Neuron (in vitro differentiated cells): Measurements from ENCODE around the gene ARHGEF7.

Experiments
- H2AFZ ChIP-seq: one replicate; pipeline ENCODE4 v1.6.1; 2013; ENCODE audit warnings: low read depth, mild to moderate bottlenecking, inconsistent platforms, low read length, moderate library complexity
- H3K27me3 ChIP-seq: one replicate; pipeline ENCODE4 v1.6.1; 2013; ENCODE audit warnings: low read length; ENCODE audit not compliant: insufficient read depth
- H3K36me3 ChIP-seq: one replicate; pipeline ENCODE4 v1.6.1; 2013; ENCODE audit warnings: low read length; ENCODE audit not compliant: insufficient read depth
- H3K4me1 ChIP-seq: one replicate; pipeline ENCODE4 v1.6.1; 2013; ENCODE audit warnings: low read length; ENCODE audit not compliant: insufficient read depth
- H3K4me3 ChIP-seq: 2 replicates; pipeline ENCODE4 v1.5.1; 2013; ENCODE audit warnings: mild to moderate bottlenecking, low read length, moderate library complexity
- H3K9me3 ChIP-seq: one replicate; pipeline ENCODE4 v1.6.1; 2013; ENCODE audit warnings: low read length

ARHGEF7 gene

DNA sequence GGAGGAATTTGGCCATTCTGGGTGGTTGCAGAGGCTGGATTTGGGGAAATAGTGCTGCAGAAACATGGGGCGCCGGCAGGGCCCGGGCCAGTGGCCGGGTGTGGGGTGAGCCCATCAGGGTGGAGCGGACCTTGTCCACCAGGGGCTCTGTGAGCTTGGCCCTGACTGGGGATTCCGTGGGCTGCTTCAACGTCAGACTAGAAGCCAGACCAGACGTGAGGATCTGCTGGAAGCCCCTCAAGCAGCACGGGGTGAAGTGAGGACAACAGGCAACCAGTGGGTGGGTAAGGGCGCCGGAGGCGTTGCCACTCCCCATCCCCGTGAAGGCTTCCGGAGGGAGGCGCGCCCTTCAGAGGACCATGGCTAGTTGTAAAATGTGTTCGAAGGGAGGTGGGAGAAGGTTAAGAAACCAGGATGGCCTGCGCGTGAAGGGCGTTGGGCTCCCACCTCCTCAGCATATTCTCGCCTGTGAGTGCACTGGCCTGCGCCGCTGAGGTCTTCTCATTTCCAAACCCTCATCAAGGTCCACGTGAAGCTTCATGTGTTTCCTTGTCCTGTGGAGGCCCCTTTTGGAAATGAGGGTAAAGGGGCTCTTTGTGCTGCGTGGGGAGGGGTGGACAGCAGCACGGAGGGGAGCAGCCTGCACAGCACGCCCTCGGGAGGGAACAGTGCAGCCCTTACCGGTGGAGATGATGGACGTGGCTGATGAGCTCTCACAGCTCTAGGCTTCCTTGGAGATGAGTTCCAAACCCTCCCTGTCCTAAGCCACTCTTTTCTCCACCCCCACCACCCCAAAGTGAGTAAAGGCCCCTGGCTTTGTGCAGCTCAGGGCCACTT, 213.7 kb downstream of the ARHGEF7 start:
- H3K4me1 ChIP-seq = no peaks in the 10 kb centered on the region
- H3K4me3 ChIP-seq = no peak overlapping the region
- H3K27me3 ChIP-seq = no peaks in the 10 kb centered on the region
- peaks cover 2% of the 10 kb centered on the region for H3K9me3 ChIP-seq
- H3K36me3 ChIP-seq = no peaks in the 10 kb centered on the region
- H2AFZ ChIP-seq = no peak overlapping the region

DNA sequence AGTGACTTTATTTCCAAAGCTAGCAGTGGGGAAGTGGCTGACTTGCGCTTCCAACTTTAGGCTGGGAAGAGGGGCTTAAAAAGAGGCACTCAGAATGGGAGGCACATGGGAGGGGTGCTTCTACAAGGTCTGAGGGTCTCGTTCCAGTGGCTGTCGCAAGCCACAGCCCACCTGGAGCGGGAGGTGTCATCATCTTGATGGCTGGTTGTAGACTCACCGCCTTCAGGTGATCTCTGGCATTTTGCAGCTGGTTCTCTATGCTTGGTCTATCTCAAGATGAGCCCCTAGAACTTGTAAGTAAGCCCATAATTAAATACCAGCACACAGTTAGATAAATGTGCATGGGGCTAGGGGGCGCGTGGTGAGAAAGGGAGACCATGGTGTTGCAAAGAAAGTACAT, 214.5 kb downstream of the ARHGEF7 start:
- Histone ChIP-seq H3K4me3 (no peak overlapping the region), H3K9me3 (peaks cover 2% of the 10 kb centered on the region), H3K27me3 (no peaks in the 10 kb centered on the region), H3K36me3 (no peaks in the 10 kb centered on the region), H3K4me1 (no peaks in the 10 kb centered on the region), H2AFZ (no peak overlapping the region)

DNA sequence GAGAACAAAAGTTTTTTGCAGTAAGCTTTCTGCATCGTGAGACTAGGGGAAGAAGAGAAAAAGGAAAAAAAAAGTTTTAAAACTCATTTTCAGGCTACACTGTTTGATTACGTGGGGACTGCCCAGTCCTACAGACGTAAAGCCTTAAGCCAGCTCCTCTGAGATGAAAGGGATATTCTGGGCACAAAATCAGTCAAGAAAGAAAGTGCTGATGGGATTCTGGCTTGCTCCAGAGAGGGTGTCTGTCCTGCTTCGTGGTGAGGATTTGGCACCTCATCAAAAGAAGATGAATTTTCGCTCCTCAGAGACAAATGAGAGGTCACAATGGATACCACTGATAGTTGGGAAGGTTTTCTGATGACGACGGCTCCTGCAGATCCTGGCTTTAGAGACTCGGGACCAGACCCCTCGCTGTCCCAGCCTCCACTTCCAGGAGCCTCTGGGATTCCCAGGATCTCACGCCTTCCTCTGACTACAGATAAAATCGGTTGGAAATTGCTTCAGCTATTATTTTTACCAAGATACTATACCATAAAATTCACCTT, 215.0 kb downstream of the ARHGEF7 start:
- no peak overlapping the region for H2AFZ ChIP-seq
- H3K9me3 ChIP-seq = peaks cover 2% of the 10 kb centered on the region
- no peaks in the 10 kb centered on the region for H3K4me1 ChIP-seq
- H3K36me3 ChIP-seq = no peaks in the 10 kb centered on the region
- no peaks in the 10 kb centered on the region for H3K27me3 ChIP-seq
- H3K4me3 ChIP-seq = no peak overlapping the region

DNA sequence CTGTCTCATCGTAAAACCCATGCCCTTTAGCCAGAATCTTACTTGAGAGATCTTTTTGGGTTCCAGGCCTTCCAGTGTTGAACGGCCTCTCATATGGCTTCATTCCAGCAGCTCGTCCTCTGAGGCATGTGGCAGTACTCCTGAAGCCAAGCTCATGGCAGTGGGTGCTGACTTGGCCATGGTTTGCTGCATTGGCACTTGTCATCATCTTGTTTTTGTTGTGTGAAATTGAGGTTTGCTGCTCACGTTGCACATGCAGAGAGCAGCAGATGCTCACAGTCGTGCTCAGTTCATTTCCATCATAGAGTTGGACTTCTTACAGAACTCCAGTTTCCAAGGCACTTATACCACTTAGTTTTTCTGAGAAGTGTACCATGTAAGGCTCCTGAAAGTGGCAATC, 220.2 kb downstream of the ARHGEF7 start:
- Histone ChIP-seq H3K27me3 (no peaks in the 10 kb centered on the region), H3K36me3 (no peaks in the 10 kb centered on the region), H2AFZ (no peak overlapping the region), H3K9me3 (peaks cover 2% of the 10 kb centered on the region), H3K4me3 (no peak overlapping the region), H3K4me1 (no peaks in the 10 kb centered on the region)

DNA sequence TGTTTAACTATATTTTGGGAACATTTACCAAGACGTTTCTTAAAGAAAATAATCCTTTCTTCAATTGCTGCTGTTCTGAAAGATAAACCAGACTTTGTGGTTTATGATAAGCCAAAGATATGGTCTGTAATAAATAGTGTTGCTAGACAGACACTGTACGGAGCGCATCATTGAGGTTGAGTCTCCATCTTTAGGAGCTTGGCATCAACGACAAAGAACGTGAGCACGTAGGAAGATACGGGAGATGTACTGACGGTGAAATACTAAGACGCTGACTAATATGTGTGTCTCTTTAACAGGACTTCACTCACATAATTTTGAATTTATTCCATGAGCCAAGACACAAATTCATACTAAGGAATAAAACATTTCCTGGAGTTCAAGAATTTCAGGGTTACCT, 221.6 kb downstream of the ARHGEF7 start:
- Histone ChIP-seq H3K9me3 (no peaks in the 10 kb centered on the region), H3K36me3 (no peaks in the 10 kb centered on the region), H3K4me3 (no peak overlapping the region), H3K4me1 (no peaks in the 10 kb centered on the region), H2AFZ (no peak overlapping the region), H3K27me3 (no peaks in the 10 kb centered on the region)

DNA sequence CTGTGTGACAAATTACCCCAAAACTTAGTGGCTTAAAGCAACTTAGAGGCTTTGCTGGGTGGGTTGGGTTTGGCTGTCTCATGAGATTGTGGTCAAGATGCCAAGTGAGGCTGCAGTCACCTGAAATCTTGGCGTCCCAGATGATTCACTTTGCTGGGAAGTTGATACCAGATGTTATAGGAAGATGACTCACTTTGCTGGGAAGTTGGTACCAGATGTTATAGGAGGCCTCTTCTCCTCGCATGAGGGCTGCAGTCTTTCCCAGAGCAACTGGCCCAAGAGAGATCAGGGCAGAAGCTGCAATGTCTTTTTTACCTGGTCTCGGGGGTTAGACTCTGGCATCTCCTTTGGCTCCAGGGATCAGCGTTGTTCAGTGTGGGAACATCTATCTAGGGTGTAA, 222.1 kb downstream of the ARHGEF7 start:
- H3K27me3 ChIP-seq = no peaks in the 10 kb centered on the region

GRCh38 chr13:111337741-111338140, 222.6 kb downstream of the ARHGEF7 start:
- Histone ChIP-seq H3K27me3 (no peaks in the 10 kb centered on the region), H2AFZ (no peak overlapping the region), H3K9me3 (no peaks in the 10 kb centered on the region), H3K4me1 (no peaks in the 10 kb centered on the region), H3K4me3 (no peak overlapping the region), H3K36me3 (no peaks in the 10 kb centered on the region)

More for the DNA sequence above, 222.1 kb downstream of the ARHGEF7 start:
- Histone ChIP-seq H3K4me1 (no peaks in the 10 kb centered on the region), H2AFZ (no peak overlapping the region), H3K9me3 (no peaks in the 10 kb centered on the region), H3K36me3 (no peaks in the 10 kb centered on the region), H3K4me3 (no peak overlapping the region)

- H3K4me1 ChIP-seq = no peaks in the 10 kb centered on the region
These were observed 223.7 kb downstream of the ARHGEF7 start for GRCh38 chr13:111338841-111339240.

GRCh38 chr13:111339366-111340143, 224.4 kb downstream of the ARHGEF7 start:
- H3K4me3 ChIP-seq = no peak overlapping the region
- H3K4me1 ChIP-seq = no peaks in the 10 kb centered on the region

More at GRCh38 chr13:111338841-111339240, 223.7 kb downstream of the ARHGEF7 start:
- Histone ChIP-seq H3K4me3 (no peak overlapping the region), H3K36me3 (no peaks in the 10 kb centered on the region), H3K27me3 (no peaks in the 10 kb centered on the region), H2AFZ (no peak overlapping the region), H3K9me3 (no peaks in the 10 kb centered on the region)

GRCh38 chr13:111341886-111342285, 226.8 kb downstream of the ARHGEF7 start:
- no peaks in the 10 kb centered on the region for H3K4me1 ChIP-seq
- H3K36me3 ChIP-seq = no peaks in the 10 kb centered on the region
- no peak overlapping the region for H2AFZ ChIP-seq
- H3K27me3 ChIP-seq = no peaks in the 10 kb centered on the region
- no peaks in the 10 kb centered on the region for H3K9me3 ChIP-seq
- H3K4me3 ChIP-seq = no peak overlapping the region

More at GRCh38 chr13:111339366-111340143, 224.4 kb downstream of the ARHGEF7 start:
- no peaks in the 10 kb centered on the region for H3K27me3 ChIP-seq
- H3K9me3 ChIP-seq = no peaks in the 10 kb centered on the region
- no peaks in the 10 kb centered on the region for H3K36me3 ChIP-seq
- no peak overlapping the region for H2AFZ ChIP-seq

DNA sequence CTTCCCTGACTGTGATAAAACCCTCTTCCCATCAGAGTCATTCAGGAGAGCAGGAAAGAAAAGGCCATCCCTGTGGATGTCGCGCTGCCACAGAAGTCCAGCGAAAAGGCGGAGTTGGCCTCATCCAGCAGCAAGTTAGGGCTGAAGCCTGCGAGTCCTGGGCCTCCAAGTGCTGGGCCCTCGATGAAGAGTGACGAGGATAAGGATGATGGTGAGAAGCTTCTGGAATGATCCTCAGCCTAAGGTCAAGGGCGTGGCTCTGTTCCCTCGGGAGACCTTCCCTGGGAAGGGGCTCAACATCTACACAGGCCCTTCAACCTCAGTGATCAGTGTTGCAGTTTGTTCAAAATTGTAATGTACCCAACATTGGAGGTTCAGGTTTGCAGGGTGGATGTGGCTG, 227.6 kb downstream of the ARHGEF7 start:
- Histone ChIP-seq H3K4me3 (no peak overlapping the region), H3K9me3 (no peaks in the 10 kb centered on the region), H3K4me1 (no peaks in the 10 kb centered on the region), H3K27me3 (no peaks in the 10 kb centered on the region), H3K36me3 (no peaks in the 10 kb centered on the region), H2AFZ (no peak overlapping the region)

- Histone ChIP-seq H2AFZ (no peak overlapping the region), H3K4me1 (no peaks in the 10 kb centered on the region), H3K9me3 (no peaks in the 10 kb centered on the region), H3K36me3 (no peaks in the 10 kb centered on the region), H3K27me3 (no peaks in the 10 kb centered on the region), H3K4me3 (no peak overlapping the region)
These were observed 228.2 kb downstream of the ARHGEF7 start for GRCh38 chr13:111343186-111343805.
